Gastrocnemius medialis (tissue), 4 donors: Measurements from ENCODE around the gene PKNOX2.

ENCODE experiments used
- POLR2A ChIP-seq, 2 donors: fragments of 450-650 bp; IDR thresholded peaks; one replicate each; pipeline ENCODE4 v1.6.1; 2017; ENCODE audit warnings: antibody characterized with exemption in 2 of 2, mild to moderate bottlenecking in 2 of 2, moderate library complexity in 2 of 2
- TF ChIP-seq, protein P1 (sequence below), 5 experiments: fragments of 450-650 bp in 3 of 5; fragments of 200-600 bp in 2 of 5; sonication (generic) in 2 of 5; IDR thresholded peaks in 4 of 5; conservative IDR thresholded peaks in 1 of 5; 1 replicate in 4 of 5; 2 replicates in 1 of 5; pipeline ENCODE4 v1.5.1; 2016 to 2019; ENCODE audit warnings: antibody characterized with exemption in 5 of 5, mild to moderate bottlenecking in 3 of 5, moderate library complexity in 3 of 5

DNA sequence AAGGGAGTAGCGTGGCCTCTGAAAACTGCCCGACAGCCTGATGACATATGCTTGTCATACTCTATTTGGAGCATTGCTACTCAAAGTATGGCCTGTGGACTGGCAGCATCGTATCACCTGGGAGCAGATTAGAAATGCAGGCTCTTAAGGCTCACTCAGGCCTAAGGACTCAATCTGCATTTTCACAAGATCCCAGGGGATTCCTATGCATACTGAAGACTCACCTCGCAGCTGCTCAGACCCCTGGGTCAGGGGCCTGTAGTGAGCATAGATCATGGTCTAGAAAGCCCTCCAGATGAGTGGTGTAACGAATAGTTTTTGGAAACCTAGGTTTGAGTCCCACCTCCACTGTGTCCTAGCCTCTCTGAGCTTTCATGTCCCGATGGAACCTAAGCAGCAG, 205.3 kb downstream of the PKNOX2 start:
- TF ChIP-seq, protein P1, sequence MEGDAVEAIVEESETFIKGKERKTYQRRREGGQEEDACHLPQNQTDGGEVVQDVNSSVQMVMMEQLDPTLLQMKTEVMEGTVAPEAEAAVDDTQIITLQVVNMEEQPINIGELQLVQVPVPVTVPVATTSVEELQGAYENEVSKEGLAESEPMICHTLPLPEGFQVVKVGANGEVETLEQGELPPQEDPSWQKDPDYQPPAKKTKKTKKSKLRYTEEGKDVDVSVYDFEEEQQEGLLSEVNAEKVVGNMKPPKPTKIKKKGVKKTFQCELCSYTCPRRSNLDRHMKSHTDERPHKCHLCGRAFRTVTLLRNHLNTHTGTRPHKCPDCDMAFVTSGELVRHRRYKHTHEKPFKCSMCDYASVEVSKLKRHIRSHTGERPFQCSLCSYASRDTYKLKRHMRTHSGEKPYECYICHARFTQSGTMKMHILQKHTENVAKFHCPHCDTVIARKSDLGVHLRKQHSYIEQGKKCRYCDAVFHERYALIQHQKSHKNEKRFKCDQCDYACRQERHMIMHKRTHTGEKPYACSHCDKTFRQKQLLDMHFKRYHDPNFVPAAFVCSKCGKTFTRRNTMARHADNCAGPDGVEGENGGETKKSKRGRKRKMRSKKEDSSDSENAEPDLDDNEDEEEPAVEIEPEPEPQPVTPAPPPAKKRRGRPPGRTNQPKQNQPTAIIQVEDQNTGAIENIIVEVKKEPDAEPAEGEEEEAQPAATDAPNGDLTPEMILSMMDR (IDR thresholded peaks at IDR 0.05 in 4 of 5, conservative IDR thresholded peaks at IDR 0.05 in 1 of 5), result no peak
- no peak for TF ChIP-seq POLR2A (IDR thresholded peaks at IDR 0.05)
